Ramos (cell line): Measurements from ENCODE around the gene HAO2.
"Not testable (repeated sequence)": the region's sequence is repeated elsewhere in the genome, so short reads cannot be mapped to it uniquely, and the experiment has no call there.

Source experiments
- in situ Hi-C: fragments of 300-500 bp; cut with MboI; formaldehyde crosslinking; loops from one replicate; pipeline ENCODE4 v1.14.3; 2022; ENCODE audit warnings: low sequenced_read_pairs; ENCODE audit not compliant: unreplicated experiment

The HAO2 gene

DNA sequence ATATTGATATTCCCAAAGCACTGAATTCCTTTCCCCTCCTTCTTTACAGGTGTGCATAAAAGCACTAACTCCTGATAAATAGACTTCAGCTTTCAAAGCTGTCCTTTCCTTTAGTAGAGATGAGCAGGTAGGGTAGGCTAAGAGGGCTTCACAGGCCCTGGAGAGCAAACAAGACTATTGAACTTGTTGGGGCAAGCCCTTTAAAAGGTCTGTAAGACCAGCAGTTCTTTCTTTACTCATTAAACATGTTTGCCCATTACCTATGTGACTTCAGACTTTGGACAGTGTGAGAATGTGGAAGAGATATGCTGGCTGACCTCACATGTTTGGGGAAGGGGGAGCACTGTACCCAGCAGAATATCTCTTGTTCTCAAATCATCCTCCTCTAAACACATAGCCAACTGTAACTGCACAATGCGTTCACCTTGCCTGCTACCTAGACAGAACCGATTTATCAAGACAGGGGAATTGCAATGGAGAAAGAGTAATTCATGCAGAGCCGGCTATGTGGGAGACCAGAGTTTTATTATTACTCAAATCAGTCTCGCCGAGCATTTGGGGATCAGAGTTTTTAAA, 27.1 kb upstream of the HAO2 start:
- in situ Hi-C loops: no loop called here

DNA sequence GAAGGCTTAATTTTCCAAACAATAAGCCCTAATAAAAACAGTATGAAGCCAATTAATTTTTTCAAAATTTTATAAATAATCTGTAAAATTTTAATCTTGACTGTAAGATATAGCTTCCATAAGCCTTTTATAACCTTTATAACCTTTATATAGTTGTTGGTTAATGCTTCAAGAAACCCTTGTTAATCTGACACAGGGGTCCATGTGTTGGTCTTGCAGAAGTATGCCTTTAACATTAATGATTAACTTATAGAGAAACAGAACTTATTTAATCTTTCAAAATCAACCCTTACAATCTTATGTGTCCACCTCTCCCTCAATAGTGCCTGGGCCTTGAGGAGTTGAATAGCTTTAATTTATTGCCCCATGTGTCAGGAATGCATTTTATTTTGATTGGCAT, 23.2 kb upstream of the HAO2 start:
- in situ Hi-C loops: no loop called here

DNA sequence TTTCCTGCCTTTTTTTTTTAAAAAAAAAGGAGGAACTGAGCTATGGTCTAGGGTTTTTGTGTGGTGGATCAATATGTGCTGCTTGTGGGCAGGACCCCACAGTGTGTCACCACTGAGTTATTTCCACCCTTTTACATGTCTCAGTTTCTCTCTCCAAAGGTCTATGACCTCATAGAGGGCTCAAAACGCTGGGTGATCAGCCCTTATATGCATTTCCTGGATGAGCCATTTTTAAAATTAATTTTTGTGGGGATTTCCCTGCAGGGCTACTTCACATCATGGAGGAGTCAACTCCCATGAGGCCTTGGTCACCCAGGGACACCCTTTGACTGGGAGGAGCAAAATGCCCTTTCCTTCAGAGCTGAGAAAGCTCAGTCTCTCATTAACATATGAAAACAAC, 20.7 kb upstream of the HAO2 start:
- in situ Hi-C loops: no loop called here

DNA sequence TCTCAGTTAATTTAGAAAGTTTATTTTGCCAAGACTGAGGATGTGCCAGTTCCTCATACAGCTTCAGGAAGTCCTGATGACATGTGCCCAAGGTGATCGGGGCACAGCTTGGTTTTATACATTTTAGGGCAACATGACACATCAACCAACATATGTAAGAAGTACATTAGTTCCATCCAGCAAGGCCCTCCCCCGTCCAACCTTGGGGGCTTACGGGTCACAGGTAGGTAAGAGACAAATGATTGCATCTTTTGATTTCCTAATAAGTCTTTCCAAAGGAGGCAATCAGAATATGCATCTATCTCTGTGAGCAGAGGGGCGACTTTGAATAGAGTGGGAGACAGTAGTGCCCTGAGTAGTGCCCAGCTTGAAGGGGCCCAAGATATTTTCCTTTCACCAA, 19.6 kb upstream of the HAO2 start:
- in situ Hi-C loops: no loop called here

DNA sequence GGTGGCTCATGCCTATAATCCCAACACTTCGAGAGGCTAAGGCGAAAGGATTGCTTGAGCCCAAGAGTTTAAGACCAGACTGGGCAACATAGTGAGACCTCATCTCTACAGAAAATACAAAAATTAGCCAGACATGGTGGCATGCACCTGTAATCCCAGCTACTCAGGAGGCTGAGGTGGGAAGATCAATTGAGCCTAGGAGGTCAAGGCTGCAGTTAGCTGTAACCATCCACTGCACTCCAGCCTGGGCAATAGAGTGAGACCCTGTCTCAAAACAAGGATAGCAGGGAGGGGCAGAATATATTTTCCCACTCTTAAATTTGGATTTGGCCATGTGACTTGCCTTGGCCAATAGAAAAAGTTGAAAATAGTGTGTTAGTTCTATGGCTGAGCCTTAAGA, 17.7 kb upstream of the HAO2 start:
- in situ Hi-C loops: not testable (repeated sequence)

DNA sequence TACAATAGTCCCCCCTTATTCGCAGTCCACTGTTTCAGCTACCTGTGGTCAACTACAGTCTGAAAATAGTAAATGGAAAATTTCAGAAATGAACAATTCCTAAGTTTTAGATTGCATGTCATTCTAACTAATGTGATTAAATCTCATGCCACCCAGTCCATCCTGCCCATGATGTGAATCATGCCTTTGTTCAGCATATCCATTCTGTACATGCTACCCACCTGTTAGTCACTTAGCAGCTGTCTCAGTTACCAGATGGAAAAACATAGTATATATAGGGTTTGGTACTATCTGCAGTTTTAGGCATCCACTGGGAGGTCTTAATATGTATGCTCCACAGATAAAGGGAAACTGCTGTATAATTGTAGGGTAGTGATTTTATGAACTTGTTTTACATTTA, 16.6 kb upstream of the HAO2 start:
- in situ Hi-C loops: no loop called here

DNA sequence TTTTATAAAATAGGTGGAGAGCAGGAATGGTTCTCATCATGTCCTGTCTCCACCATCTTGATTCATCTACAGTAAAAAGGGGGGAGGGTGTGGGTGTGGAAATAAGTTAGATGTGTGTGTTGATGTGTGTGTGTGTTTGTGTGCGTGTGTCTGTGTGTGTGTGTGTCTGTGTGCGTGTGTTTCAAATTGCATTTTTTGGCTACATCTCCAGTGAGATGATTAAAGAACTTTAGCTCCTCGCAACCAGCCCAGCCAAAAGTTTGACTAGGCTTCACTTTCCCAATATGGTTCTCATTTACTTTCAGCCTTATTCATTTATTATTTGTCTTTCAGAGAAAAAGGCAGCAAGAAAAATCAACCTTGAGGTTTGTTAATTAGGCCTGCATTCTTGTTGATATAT, 14.7 kb upstream of the HAO2 start:
- in situ Hi-C loops: no loop called here

DNA sequence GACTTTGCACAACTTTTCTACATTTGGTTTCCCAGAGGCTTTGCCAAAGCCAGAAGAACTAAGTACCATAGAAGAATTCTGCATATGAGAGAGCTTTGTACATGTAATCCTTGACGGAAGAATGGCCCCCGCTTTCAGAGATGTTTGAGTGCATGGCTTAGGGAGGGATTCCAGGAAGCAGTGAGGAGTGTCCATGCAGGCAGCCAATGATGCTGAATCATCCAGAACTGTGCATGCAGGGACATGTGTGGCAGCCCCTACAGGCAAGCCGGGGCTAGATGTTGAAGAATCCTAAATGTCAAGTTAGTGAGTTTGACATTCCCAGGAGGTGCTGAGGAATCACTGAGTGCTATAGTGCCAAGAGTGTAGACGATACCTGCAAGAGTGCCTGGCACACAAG, 9.9 kb upstream of the HAO2 start:
- in situ Hi-C loops: no loop called here

DNA sequence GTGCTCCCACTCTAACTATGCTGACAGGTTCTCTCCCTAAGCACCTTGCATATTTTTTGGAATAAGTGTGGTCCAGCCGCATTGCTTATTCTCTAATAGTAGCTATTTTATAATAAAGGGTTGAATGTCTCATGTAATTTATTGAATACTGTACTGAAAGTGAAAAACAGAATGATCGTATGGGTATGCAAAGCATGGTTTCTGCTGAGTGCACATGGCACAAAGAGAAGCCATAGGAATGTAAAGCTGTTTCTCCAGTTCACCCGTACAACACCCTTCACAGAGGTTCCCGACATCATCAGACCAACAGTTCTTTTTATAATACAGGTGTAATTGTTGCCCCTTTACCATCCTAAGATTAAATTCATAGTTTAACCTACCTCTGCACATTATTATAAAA, 8.9 kb upstream of the HAO2 start:
- in situ Hi-C loops: no loop called here

DNA sequence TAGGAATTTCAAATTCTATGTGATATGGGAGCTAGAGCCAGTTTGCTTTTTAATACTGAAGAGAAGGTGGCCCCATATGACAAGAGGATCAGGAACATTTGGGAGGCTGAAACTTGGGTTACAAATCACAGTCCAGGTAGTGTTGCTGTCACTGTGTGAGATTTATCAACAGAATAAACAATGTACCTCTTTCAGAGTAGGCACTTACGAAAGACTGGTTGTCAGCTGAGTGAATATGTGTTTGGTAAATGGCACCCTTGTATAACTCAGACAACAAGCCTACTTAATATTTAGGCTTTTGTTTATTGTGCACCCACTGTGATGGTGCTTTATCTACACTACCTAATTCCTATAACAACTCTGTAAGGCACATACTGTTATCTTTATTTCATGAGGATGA, 7.4 kb upstream of the HAO2 start:
- in situ Hi-C loops: no loop called here

DNA sequence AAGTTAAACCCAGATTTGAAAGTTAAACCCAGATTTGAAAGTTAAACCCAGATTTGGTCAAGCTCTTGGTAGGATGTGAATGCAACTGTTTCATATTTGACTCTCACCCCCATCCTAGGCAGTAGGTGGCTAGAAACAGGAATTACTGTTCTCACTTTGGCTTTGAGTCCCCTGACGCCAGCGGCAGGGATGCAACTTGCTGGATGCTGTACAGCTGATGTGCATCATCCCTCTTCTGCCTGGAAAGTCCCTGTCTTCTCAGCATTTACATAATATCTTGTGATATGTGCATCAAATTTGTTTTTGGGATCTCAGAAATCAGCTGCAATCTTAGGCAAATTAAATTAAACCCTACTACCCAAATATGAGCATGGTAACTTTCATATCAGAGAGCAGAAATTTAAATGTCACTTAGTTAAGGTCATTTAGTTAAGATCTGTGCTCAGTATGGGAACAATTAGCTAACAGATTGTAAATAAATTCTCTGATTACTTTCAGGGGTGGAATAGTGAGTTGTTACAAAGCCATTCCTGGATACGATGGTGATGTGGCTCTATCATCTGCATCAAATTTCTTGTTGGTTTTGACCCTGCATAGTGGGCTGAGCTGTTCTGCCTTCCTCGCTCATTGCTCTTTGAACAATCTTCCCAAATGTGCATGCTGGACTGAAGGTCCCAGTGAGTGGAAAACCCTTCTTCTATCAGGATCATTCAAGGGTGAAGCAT, 6.8 kb upstream of the HAO2 start:
- in situ Hi-C loops: no loop called here

DNA sequence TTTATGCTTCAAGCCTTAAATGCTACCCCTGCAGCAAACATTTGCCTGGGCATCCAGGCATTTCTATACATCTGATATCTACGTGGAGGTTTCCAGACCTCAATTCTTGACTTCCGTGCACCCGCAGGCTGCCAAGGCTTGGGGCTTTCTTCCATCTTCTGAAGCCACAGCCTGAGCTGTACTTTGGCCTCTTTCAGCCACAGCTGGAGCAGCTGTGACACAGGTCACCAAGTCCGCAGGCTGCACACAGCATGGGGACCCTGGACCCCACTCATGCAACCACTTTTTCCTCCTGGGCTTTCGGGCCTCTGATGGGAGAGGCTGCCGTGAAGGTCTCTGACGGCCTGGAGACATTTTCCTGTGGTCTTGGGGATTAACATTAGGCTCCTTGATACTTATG, 5.4 kb upstream of the HAO2 start:
- in situ Hi-C loops: no loop called here

DNA sequence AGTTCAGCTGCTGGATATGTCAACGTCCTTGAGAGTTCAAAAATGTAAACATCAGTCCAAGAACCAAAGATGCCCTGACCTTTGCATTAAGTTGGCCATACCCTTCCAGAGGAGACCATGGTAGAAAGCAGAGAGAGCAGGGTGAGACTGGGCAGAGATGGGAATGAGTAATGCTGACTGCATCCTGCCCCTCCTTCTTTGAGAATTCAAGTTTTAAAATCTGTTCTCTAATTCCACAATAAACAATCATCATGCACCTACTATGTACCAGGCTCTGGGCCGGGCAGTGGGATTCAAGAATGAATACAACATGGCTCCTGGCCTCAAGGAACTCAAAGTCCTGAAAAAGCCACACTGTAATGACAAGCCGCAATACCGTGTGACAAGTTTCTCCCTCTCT, 3.9 kb upstream of the HAO2 start:
- in situ Hi-C loops: no loop called here

DNA sequence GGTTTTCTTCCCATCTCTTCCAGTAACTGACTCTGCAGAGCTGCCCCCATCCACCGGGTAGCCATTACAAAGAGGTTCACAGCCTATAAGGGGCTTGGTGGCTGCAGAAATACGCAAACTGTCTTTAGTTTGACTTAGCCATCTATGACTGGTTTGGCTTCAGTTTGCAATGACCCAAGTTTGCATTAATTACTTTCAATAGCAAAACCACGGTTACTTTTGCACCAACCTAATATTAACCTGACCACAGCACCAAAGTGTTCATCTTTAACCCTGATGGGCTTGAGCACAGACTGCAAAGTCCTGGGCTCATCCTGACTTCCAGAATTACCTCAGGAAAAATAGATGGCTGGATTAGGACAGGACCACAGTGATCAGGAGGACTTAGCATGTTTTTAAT, 2.2 kb upstream of the HAO2 start:
- in situ Hi-C loops: no loop called here

DNA sequence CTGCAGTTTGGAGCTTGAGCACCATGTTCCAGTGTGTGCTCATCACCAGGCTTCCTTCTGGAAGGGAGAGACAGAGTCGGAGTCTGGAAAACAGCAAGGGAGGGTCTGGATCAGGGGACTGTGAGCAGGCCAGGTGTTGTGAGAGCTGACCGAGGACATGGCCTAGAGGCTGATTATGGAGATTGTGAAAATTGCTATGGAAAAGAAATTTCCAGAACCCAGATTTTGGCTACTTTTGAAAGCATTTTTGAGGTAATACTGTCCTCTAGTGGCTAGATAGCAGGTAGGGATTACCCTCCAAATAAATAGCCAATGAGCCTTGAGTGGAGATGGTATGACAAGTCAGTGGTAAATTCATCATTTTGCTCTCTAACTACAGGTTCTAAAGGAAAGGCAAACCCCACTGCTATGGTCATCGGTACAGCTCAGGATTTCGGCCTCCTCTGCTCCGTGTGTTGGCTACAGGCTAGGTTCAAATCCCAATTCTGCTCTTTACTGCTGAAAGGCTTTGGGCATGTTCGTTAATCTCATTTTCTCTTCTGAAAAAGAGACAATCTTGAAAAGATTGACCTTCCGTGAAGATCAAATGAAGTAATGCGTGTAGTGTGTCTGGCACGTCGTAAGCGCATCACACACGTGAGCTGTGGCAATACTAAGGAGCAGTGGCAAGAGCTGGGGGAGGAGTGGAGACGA, 1.0 kb upstream of the HAO2 start:
- in situ Hi-C loops: no loop called here

DNA sequence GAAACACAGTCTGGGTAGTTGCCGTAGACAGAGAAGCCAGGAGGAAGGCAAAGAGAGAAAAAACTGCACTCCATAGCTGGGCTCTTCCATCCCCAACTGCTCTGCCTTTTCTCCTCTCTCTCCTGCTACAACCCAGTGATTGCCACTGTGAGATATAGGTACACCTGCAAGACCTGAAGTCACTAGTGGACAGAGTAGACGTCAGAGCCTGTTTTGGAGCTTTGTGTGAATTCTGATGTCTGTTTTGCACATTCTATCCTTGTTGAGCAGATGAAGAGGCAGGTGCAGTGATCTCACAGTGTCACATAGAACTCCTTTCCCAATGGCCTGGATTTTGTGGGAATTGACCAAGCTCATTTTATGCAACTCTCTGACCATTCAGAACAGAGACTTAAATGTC, 2.2 kb downstream of the HAO2 start:
- in situ Hi-C loops: no loop called here

DNA sequence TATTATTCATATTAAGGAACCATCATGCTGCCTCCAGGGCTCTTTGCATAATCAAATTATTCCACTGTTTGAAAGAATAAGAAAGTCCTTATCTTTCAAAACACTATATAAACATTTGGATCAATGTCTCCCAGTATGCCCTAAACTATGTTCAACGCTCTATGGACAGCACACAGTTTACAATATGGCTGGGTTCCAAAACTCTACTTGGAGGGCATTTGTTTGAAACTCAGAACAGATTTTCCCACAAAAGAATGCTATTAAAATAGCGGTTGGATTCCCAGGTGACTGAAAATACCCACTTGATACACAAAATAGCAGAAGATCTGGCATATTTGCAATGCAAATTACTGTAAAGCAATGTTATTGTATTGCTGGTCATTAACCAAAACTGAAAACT, 3.2 kb downstream of the HAO2 start:
- in situ Hi-C loops: no loop called here

DNA sequence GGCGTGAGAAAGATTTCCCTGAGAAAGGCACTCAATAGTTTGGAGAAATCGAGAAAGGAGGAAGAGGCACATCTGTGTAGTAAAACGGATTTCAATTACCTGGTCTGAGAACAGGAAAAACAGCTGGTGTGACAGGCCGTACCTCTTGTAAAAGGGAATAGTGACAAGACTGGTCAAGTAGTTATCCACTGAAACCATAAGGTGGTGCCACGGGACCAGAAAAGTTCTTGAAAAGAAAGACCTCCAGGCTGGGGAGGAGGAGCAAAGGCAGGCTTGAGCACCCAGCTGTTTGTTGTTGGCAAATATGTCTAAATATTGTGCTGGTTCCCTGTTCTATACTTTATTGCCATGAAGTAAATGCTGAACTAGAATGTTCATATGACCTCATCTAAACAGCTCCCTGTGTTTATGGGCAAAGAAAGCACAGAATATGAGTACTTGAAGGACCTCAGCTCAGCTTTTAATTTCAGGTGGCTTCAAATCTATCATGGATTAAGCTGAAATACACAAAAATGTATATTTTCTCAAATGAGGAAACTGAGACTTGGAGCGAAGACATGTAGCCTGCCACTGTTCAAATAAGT, 4.0 kb downstream of the HAO2 start:
- in situ Hi-C loops: no loop called here

DNA sequence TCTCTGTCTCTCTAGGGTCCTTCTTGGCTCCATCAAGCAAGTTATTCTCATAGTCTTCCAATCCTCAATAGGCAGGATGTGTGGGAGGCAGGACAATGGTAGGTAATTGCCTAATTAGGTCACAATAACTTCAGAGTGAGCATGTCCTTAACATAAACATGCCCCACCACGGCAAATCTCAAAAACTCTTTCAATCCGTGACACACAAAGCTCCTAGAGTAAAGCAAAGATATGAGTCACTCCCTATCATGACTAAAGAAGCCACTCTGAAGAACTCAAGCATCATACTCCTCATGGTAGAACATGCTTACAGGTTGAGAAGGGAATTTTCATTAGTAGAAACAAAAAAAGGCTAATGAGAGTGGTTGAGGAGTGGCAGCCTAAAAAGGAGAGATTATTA, 4.9 kb downstream of the HAO2 start:
- in situ Hi-C loops: no loop called here

DNA sequence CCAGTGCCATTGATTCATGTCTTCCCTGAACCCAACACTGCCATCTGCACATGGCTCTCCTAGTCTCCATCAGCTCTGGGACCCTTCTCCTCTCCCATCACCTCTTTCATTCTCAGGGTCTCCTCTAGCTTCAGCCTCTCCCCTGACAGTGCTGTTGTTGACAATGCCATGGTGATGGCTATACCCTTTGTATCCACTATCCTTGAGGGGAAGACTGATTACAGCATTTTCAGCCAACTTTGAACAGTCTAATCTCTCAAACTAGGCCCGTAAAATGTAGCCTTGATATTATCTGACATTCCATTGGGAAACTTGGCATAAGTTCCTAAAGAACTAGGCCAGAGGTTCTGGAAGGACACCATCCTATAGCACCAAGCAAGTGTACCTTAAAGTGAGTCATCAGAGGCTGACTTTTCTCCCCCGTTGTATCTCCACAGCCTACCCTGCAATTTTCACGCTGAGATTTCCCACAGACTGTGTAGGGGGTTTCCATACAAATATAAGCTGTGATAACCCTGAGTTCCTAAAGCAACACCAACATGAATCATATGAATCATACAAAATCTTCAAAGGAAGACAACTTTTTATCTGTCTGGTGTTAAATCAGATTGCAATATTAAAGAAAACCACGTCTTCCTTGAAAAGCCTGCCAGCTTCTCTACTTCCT, 5.8 kb downstream of the HAO2 start:
- in situ Hi-C loops: no loop called here

DNA sequence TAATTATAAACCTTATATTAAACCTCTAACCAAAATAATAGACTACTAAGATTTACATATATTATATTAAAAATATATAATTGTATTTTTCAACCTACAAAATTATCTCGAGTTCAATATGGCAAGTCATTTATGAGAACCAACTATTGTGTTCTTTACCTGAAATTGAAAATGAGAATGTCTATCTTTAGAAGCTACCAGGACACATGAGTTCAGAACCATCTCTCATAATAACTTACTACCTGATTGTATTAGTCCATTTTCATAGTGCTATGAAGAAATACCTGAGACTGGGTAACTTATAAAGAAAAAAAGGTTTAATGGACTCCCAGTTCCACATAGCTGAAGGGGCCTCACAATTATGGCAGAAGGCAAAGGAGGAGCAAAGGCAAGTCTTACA, 6.8 kb downstream of the HAO2 start:
- in situ Hi-C loops: no loop called here
